Mononuclear cell (primary cell): ENCODE measurements around the gene PAM. TPM values are rescaled to one million over a fixed set of nuclear protein-coding genes. Genes with fewer than 3 reads are reported as not detected.
"Not testable (repeated sequence)": the region's sequence is repeated elsewhere in the genome, so short reads cannot be mapped to it uniquely, and the experiment has no call there.

ENCODE experiments used
- H3K27me3 ChIP-seq: 2 replicates; pipeline ENCODE4 v1.6.0; 2011; ENCODE audit warnings: low read length, control low read depth; ENCODE audit not compliant: insufficient read depth
- H3K4me1 ChIP-seq: 2 replicates; pipeline ENCODE4 v1.5.1; 2011; ENCODE audit warnings: mild to moderate bottlenecking, low read length, control low read depth; ENCODE audit not compliant: insufficient read depth
- H3K4me3 ChIP-seq: 2 replicates; pipeline ENCODE4 v1.5.1; 2011; ENCODE audit warnings: mild to moderate bottlenecking, low read length, moderate library complexity
- H3K9me3 ChIP-seq: 2 replicates; pipeline ENCODE4 v1.5.1; 2011; ENCODE audit warnings: low read depth, mild to moderate bottlenecking, control low read depth, low read length
- total RNA-seq: library from RNA; depleted of rRNA; stranded (reverse); fragments of >200 nt; gene quantifications from one replicate; pipeline ENCODE4 v1.2.3, GENCODE V29; 2012

The PAM gene
- total RNA-seq, 1 donor, result 18.8 TPM

DNA sequence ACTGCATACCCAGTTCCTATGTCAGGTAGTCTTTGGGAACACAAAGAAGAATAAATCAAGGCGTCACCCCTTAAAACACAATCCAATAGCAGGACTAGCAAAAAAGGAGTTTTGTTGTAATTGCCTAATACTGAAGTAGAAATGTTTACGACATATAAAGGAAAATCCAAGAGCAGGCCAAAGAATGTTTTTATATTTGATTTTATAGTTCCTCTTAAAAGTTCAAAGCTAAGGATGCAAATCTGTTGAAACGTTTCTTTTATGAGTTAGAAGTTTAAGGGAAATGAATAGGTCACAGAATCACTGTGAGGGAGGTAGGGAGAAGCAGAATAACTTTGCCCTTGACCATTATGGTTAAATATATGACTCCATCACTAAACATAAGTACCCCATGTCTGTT lies 136.1 kb downstream of the PAM start:
- Histone ChIP-seq H3K4me3 (no peak overlapping the region), H3K4me1 (peaks cover 5% of the 10 kb centered on the region), H3K9me3 (no peaks in the 10 kb centered on the region), H3K27me3 (no peaks in the 10 kb centered on the region)

DNA sequence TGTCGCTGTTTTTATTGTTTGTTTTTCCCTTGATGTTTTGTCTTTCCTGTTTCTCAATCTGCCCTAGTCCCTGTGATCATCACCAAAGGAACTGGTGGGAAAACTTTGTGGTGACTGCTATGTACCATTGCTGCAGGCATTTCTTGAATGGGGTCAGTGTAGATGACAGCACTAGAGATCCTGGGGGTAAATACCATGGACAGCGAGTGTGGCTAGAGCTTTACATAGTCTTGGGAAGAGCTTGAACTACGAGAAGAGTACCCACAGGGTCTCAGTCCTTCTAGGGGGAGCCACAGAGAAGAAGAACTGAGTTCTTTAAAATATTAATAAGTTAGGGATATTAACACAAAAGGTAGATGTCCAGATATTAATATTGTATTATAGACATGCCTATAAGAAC lies 138.8 kb downstream of the PAM start:
- Histone ChIP-seq H3K4me1 (no peaks in the 10 kb centered on the region), H3K9me3 (no peaks in the 10 kb centered on the region), H3K4me3 (no peak overlapping the region), H3K27me3 (no peaks in the 10 kb centered on the region)

DNA sequence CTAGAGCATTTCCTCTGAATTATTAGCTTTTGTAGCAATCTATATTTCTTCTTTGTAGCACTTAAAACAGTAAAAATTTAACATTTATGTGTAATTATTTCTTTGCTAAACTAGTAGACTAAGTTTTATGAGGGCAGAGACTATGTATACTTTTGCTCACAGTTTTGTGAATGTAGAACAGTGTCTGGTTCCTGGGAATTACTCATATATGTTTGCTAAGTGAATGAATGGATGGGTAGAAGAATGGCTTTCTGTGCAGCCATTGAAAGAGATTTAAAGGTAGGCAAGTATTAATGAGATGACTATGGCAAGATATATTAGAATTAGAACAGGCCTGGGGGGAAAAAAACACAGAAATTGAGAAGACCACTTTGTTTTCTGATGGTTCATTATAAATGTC lies 140.1 kb downstream of the PAM start:
- no peak overlapping the region for H3K4me3 ChIP-seq
- H3K27me3 ChIP-seq, result no peaks in the 10 kb centered on the region
- H3K4me1 ChIP-seq, result no peaks in the 10 kb centered on the region
- H3K9me3 ChIP-seq, result no peaks in the 10 kb centered on the region

DNA sequence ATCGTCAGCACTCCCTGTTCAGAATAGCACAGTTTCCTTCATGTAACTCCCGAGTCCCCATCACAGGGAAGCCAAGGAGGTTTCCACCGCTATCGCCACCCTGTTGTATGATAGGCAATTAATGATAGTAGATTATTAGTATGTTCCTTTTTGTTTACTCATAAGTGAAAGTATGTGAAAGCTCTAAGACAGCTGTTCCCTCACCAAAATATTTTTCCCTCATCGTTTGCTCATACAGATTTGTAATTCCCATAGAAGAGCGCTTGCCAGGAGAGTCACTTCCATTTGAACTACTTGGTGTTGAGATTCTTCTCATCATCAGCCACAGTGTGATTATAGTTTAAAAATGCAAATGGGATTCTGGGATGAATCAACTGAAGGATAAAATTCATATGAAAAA lies 140.9 kb downstream of the PAM start:
- no peaks in the 10 kb centered on the region for H3K9me3 ChIP-seq
- H3K4me1 ChIP-seq, result no peaks in the 10 kb centered on the region
- no peak overlapping the region for H3K4me3 ChIP-seq
- no peaks in the 10 kb centered on the region for H3K27me3 ChIP-seq

DNA sequence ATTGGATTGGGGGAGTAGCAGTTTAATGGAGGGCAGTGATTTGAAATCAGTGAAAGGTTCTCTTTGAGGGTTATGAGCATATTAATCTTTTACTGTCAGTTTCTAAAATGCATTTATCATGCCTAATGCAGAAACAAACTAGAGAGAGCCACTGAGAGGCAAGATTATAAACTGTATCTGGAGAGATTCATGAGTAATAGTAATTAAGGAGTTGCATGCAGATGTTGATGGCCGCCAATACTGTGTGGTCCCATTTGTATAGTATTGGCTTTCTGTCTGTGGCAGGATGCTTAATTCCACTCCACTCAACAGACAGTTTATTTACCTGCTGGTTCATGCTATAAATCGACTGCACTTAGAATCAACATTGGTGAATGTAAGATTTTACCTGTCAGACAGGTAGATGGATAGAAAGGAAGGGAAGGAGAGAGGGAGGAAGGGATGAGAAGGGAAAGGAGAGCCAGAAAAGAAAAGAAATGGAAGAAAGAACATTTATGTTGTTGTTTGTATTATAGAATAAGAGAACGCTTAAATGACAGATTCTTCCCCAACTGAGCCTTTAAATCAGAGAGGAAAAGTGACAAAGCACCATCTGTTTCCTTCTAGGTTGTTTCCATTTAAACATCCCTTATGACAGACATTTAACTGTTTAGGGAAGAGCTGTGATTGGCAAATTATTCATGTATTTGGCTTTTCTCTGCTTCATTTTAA lies 146.5 kb downstream of the PAM start:
- Histone ChIP-seq H3K4me1 (no peaks in the 10 kb centered on the region), H3K9me3 (no peaks in the 10 kb centered on the region), H3K4me3 (no peak overlapping the region), H3K27me3 (no peaks in the 10 kb centered on the region)

DNA sequence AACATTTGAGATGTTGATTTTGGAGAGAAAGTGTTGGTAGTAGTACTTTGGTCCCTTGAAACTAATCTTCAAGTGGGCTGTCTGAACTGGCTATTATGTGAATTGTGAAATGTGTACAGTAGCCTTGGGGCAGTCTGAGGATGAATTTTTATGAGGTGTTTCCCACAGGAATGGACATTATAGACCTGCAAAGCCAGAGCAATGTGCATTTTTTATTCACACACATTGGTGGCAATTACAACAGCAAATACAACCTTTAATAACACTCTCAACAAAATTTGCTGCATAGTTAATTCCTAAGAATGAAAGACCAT lies 147.0 kb downstream of the PAM start:
- Histone ChIP-seq H3K27me3 (no peaks in the 10 kb centered on the region), H3K9me3 (no peaks in the 10 kb centered on the region), H3K4me3 (no peak overlapping the region), H3K4me1 (no peaks in the 10 kb centered on the region)

DNA sequence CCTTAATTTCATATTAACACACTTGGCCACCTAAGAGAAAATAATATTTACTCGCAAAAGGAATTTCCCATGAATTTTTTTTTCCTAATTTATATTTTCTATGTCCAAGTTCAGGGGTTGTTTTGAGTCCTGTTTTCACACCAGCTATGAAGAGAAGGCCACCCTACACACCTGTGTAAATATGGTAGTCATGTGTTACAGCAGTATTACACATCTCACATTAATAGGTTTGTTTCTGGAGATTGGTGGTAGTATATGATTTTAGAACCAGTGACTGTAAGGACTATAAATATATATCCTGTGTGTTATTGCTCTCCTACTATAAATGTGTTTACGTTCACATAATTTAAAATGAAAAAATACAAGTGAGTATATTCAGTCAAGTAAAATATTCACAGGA lies 147.5 kb downstream of the PAM start:
- Histone ChIP-seq H3K4me3 (no peak overlapping the region), H3K4me1 (no peaks in the 10 kb centered on the region), H3K9me3 (no peaks in the 10 kb centered on the region), H3K27me3 (no peaks in the 10 kb centered on the region)

DNA sequence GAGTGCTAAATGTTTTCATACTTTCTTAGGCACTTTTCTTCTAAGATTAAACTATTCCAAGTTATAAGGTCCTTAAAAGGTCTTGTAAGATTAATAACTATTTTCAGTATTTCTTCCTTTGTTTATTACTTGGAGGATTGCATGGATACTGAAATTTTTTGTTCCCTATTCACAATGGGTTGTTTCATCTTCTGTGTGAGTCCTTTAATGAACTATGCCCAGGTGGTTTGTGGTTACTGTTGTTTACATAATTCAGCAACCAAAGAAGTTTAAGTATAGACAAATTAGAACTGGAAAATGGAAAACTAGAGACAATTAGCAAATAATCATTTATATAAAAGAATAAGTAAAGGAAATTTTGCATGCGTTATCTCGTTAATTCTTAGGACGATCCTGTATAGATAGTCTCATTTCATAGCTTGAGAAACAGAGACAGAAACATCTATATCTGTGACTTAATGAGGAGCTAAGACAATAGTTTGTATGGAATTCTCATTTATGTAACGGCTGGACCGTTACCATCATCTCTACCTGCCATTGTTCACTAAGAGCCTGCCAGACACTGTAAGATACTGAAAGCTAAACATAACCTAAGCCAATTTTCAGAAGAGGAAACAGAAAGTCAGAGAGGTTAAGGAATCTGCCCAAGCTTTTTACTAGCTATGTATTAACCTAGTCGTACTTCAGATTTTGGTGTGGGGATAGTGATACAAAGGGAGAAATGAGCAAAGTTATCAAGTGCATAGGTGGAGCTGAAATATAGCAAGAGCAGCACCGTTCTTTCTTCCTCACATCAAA lies 148.2 kb downstream of the PAM start:
- Histone ChIP-seq H3K27me3 (no peaks in the 10 kb centered on the region), H3K4me1 (no peaks in the 10 kb centered on the region), H3K9me3 (no peaks in the 10 kb centered on the region), H3K4me3 (no peak overlapping the region)

DNA sequence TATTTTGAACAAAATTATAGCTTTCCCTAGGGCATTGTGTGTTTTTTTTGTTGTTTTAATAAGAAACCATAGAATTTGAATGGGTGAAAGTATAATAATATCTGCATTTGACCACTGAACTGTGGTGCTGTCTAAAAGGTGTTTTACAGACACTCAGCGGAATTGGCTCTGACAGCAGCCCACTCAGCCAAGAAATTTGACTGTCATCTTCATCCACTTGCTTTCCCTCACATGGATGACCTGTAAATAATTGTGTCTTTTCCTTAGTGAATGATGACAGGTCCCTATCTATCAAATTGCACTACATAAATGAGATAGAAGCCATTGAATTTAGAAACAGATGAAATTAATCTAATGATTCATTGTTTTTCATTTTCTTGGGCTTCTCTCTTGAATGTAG lies 150.0 kb downstream of the PAM start:
- no peak overlapping the region for H3K4me3 ChIP-seq
- no peaks in the 10 kb centered on the region for H3K4me1 ChIP-seq
- H3K27me3 ChIP-seq, result no peaks in the 10 kb centered on the region
- no peaks in the 10 kb centered on the region for H3K9me3 ChIP-seq

DNA sequence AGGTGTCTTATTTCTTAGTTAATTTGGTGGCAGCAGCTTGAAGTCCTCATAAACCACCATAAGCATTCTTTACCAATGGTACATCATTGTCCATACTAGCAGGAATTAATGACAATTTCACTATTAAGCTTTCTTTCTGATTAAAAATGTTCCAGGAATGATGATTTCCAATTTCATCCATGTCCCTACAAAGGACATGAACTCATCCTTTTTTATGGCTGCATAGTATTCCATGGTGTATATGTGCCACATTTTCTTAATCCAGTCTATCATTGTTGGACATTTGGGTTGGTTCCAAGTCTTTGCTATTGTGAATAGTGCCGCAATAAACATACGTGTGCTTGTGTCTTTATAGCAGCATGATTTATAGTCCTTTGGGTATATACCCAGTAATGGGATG lies 152.0 kb downstream of the PAM start:
- H3K27me3 ChIP-seq, H3K4me3 ChIP-seq, H3K4me1 ChIP-seq, H3K9me3 ChIP-seq: not testable (repeated sequence)

DNA sequence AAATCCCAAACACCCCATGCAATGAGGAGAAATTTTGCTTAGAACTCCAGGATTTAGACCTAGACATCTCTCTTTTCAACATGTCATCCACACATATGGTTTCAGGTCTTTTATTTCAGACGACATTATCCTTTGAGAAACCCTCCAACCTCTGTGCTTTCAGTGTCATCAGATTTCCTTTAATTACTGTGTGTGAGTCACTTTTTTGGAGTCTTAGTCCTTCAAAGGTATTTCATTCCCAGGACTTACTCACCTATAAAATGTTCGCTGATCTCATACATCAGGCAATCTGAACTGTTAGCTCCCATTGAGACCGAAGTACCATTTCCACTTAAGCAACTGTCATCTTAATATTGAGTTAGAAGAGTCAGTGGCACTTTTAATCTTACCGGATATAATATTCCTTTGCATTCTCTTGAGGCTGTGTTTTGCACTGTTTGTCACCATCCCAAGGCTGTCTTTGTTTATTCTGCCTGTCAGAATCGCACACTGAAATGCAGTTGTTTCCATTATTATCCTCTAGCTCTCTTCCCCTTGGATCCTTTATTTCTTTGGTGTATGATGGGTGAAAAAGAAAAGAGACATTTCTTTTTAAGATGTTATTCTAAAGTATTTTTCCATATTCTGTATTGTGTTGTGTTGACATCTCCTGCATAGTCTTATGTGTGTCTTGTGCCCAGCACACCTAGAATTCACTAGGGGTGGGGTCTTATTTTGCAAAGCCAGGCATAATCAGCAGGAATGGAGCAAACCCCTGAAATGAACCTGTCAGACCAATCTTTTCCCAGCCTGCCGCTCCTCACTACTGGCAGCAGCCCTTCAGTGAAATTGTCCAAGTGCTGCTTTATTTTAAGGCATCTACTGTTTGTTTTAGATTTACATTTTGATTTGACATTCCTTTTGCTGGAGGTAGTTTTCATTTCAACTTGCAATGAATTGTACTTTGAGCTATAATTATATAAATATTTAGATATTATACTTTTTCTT lies 155.4 kb downstream of the PAM start:
- no peaks in the 10 kb centered on the region for H3K9me3 ChIP-seq
- no peaks in the 10 kb centered on the region for H3K27me3 ChIP-seq
- H3K4me3 ChIP-seq, result no peak overlapping the region
- H3K4me1 ChIP-seq, result no peaks in the 10 kb centered on the region

DNA sequence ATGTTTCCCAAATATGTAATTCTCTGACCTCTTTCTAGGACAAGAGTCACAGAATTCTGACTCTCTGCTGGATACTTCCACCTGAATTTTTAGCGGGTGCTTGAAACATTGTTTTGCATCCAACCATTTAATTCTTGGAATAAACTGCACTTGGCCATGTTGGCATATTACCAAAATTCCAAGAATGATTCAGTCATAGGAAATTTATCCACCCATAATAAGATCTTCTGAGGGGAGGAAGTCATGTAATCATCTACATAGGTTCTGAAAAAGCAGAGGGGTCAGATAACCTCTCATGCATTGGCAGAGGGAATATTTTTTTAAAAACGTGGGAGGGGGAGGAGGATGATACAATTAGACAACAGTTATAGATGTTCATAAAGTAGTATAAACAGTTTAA lies 156.9 kb downstream of the PAM start:
- no peaks in the 10 kb centered on the region for H3K9me3 ChIP-seq
- no peaks in the 10 kb centered on the region for H3K4me1 ChIP-seq
- no peak overlapping the region for H3K4me3 ChIP-seq
- H3K27me3 ChIP-seq, result no peaks in the 10 kb centered on the region

DNA sequence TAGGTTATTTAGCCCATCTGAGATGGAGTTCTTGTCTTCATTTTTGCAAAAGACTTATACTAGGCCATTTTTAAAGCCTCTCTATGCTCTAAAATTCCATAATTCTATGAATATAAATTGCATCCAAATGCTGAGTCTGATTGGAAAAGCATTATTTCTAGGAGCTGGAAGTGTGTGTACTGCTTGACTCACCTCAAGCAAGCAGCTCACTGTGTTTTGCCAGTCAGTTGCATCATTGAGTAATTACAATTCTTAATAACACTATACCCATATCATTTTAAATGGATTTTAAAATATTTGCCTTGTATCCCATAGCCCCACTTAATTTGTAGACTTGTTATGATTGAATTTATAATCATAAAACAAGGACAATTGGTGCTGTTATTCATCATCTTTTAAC lies 161.0 kb downstream of the PAM start:
- no peaks in the 10 kb centered on the region for H3K4me1 ChIP-seq

DNA sequence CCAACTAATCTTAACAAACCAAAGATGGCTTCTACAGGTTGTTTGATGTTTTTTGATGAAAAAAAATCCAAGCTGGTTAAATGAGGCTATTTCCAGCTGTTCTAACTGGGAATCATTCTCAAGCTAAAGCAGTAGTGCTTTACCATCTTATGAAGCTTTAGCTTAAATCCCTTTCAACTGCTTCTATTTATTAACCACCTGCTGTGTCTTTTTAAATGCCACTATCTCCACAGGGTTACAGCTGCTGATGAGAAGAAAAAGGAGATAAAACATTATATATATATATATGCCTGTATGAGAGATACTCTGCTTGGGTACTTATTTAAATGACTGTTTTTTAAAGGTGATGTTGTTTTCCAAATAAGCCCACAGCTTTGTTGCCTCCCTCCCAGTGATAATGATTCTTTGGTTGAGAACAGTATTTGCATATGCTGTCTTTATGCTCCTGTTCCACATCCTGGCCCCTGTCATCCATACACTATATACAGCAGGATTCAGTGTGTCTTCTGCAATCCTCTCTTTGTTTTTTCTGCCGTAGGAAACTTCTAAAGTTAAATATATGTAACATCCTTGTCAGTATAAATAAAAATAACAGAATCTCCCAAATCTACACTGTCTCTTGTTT lies 164.0 kb downstream of the PAM start:
- no peaks in the 10 kb centered on the region for H3K27me3 ChIP-seq
- no peak overlapping the region for H3K4me3 ChIP-seq
- H3K4me1 ChIP-seq, result no peaks in the 10 kb centered on the region
- no peaks in the 10 kb centered on the region for H3K9me3 ChIP-seq

More for the DNA sequence above, 161.0 kb downstream of the PAM start:
- Histone ChIP-seq H3K4me3 (no peak overlapping the region), H3K9me3 (no peaks in the 10 kb centered on the region), H3K27me3 (no peaks in the 10 kb centered on the region)

DNA sequence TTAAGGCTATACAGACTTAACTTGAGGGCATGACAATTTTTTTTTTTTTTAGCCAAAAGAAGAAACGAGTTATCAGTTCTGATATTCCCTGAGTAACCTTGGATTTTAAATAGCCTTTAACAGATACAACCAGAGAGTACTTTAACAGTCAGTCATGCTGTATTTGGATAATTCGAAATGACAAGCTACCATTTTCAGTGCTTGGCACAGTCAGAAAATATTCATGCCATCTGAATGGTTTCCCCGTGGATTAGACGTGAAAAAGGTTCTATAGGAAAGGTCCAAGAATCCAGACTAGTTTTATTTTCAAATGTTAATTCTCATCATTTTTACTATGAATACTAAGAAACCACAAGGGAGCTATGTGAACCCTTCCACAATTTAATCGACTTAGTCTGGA lies 165.7 kb downstream of the PAM start:
- Histone ChIP-seq H3K4me1 (no peaks in the 10 kb centered on the region), H3K27me3 (no peaks in the 10 kb centered on the region), H3K9me3 (no peaks in the 10 kb centered on the region), H3K4me3 (no peak overlapping the region)
